Mammary epithelial cell (primary cell): ENCODE results near the gene KRT1.

Experiments used
- EZH2 ChIP-seq: IDR thresholded peaks from 2 replicates; pipeline ENCODE4 v1.6.1; 2012; ENCODE audit warnings: low read length, inconsistent platforms, borderline replicate concordance
- TF ChIP-seq, protein P1 (sequence below), 2 donors: IDR thresholded peaks in 1 of 2; conservative IDR thresholded peaks in 1 of 2; 2 replicates each; pipeline ENCODE4 v1.5.1; 2011 to 2012; ENCODE audit warnings: inconsistent platforms in 2 of 2, low read length in 2 of 2, mild to moderate bottlenecking in 2 of 2, control low read depth in 1 of 2, low read depth in 1 of 2; ENCODE audit not compliant: insufficient read depth in 1 of 2; ENCODE audit errors: extremely low read depth in 1 of 2

DNA sequence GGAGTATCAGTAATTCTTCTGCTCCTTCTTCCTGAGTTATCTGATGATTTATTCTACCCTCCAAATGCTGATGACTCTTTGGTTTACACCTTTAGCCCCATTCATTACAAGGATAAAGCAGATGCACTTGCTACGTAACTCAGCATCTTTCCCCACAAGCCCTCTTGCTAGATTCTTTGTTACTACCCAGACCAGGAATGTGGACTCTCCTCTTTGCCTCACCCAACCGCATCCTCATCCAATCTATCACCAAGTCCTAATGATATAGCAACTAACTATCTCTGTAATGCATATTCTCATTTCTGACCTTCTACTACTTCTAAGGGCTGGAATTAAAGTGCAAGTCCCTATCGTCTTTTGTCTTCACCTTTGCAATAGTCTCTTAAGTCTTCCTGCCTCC, 9.2 kb downstream of the KRT1 start:
- TF ChIP-seq, protein P1, sequence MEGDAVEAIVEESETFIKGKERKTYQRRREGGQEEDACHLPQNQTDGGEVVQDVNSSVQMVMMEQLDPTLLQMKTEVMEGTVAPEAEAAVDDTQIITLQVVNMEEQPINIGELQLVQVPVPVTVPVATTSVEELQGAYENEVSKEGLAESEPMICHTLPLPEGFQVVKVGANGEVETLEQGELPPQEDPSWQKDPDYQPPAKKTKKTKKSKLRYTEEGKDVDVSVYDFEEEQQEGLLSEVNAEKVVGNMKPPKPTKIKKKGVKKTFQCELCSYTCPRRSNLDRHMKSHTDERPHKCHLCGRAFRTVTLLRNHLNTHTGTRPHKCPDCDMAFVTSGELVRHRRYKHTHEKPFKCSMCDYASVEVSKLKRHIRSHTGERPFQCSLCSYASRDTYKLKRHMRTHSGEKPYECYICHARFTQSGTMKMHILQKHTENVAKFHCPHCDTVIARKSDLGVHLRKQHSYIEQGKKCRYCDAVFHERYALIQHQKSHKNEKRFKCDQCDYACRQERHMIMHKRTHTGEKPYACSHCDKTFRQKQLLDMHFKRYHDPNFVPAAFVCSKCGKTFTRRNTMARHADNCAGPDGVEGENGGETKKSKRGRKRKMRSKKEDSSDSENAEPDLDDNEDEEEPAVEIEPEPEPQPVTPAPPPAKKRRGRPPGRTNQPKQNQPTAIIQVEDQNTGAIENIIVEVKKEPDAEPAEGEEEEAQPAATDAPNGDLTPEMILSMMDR (conservative IDR thresholded peaks at IDR 0.05 in 1 of 2, IDR thresholded peaks at IDR 0.05 in 1 of 2; ENCODE audit: extremely low read depth in 1 of 2, insufficient read depth in 1 of 2, low read depth in 1 of 2, low read length in 2 of 2): no peak
- TF ChIP-seq EZH2: no peak
